Subcutaneous adipose tissue (tissue), 4 donors: ENCODE measurements around the gene SUCNR1. TPM values are rescaled to one million over a fixed set of nuclear protein-coding genes. Genes with fewer than 3 reads are reported as not detected.

ENCODE experiments used
- CTCF ChIP-seq: fragments of 450-650 bp; IDR thresholded peaks from one replicate; pipeline ENCODE4 v1.5.1; 2016; ENCODE audit warnings: low read depth, mild to moderate bottlenecking, control low read depth, antibody characterized with exemption, moderate library complexity
- total RNA-seq, 4 donors: library from RNA; depleted of rRNA; stranded (reverse); fragments of >200 nt; gene quantifications; one replicate each; pipeline ENCODE4 v1.1.0, GENCODE V29; 2016

Gene SUCNR1
- total RNA-seq, 4 donors from 2014 or later: 0.75 to 10.9 (median 3.1) TPM

GRCh38 chr3:151912028-151912427 is 38.6 kb downstream of the SUCNR1 start:
- TF ChIP-seq CTCF: no peak

GRCh38 chr3:151916781-151917180 is 43.3 kb downstream of the SUCNR1 start:
- no peak for TF ChIP-seq CTCF

GRCh38 chr3:151918253-151919029 is 45.0 kb downstream of the SUCNR1 start:
- no peak for TF ChIP-seq CTCF

- TF ChIP-seq CTCF: no peak
Observed at GRCh38 chr3:151919030-151919328, 45.5 kb downstream of the SUCNR1 start.

- TF ChIP-seq CTCF: no peak
Observed at GRCh38 chr3:151919446-151919845, 46.0 kb downstream of the SUCNR1 start.

- no peak for TF ChIP-seq CTCF
Observed at GRCh38 chr3:151923901-151924300, 50.5 kb downstream of the SUCNR1 start.

- TF ChIP-seq CTCF: no peak
Observed at GRCh38 chr3:151924753-151925152, 51.3 kb downstream of the SUCNR1 start.
